Heart left ventricle (tissue), 16 donors: Measurements from ENCODE around the gene CCDC51. TPM values are rescaled to one million over a fixed set of nuclear protein-coding genes. Genes with fewer than 3 reads are reported as not detected.
A peak's percentile ranks its signal among the peaks of the same experiment; 100 is the strongest.
"Not testable (repeated sequence)": the region's sequence is repeated elsewhere in the genome, so short reads cannot be mapped to it uniquely, and the experiment has no call there.

Experiments
- ATAC-seq, 4 donors: fragments of 200-7000 bp; cut with Tn5 transposase; one replicate each; pipeline ENCODE4 v1.9.1; 2020 to 2022; ENCODE audit warnings: moderate library complexity in 4 of 4, mild to moderate bottlenecking in 3 of 4, moderate number of reproducible peaks in 1 of 4
- DNase-seq, 5 donors: peaks; one replicate each; pipeline ENCODE4 v3.0.0-alpha.2; 2020
- H3K27ac ChIP-seq, 12 donors: fragments of 200-600 bp; sonication (generic) in 4 of 12; one replicate each; pipeline versions ENCODE4 v1.5.0 to v1.8.0; 2016 to 2022; ENCODE audit warnings: mild to moderate bottlenecking in 2 of 12
- H3K27me3 ChIP-seq, 9 donors: fragments of 200-600 bp; sonication (generic) in 2 of 9; one replicate each; pipeline versions ENCODE4 v1.5.1 to v1.8.0; 2016 to 2022; ENCODE audit warnings: mild to moderate bottlenecking in 3 of 9
- H3K36me3 ChIP-seq, 9 donors: fragments of 200-600 bp; sonication (generic) in 2 of 9; one replicate each; pipeline versions ENCODE4 v1.5.0 to v1.8.0; 2018 to 2022; ENCODE audit warnings: mild to moderate bottlenecking in 2 of 9
- H3K4me1 ChIP-seq, 12 donors: fragments of 200-600 bp; sonication (generic) in 4 of 12; one replicate each; pipeline versions ENCODE4 v1.5.0 to v1.8.0; 2016 to 2022; ENCODE audit warnings: mild to moderate bottlenecking in 3 of 12
- H3K4me3 ChIP-seq, 12 donors: fragments of 200-600 bp; sonication (generic) in 4 of 12; one replicate each; pipeline versions ENCODE4 v1.5.0 to v1.8.0; 2017 to 2022; ENCODE audit warnings: mild to moderate bottlenecking in 9 of 12, moderate library complexity in 4 of 12
- H3K9me3 ChIP-seq, 12 donors: fragments of 200-600 bp; sonication (generic) in 4 of 12; one replicate each; pipeline versions ENCODE4 v1.5.0 to v1.8.0; 2016 to 2022; ENCODE audit warnings: mild to moderate bottlenecking in 1 of 12
- POLR2A ChIP-seq, 2 donors: fragments of 450-650 bp; IDR thresholded peaks; one replicate each; pipeline ENCODE4 v1.6.1; 2017; ENCODE audit warnings: antibody characterized with exemption in 2 of 2, mild to moderate bottlenecking in 2 of 2, moderate library complexity in 2 of 2
- WGBS, 4 donors: extraction: QIAGEN DNeasy Blood & Tissue Kit in 2 of 4; methylation state at CpG; one replicate each; pipeline versions ENCODE4 v1.1.5 to v1.1.7; 2013 to 2018; 5-methylcytosine and 5-hydroxymethylcytosine counted together
- intact Hi-C, 10 donors: fragments of 100-400 bp; cut with DNase I; formaldehyde crosslinking; loops; one replicate each; pipeline versions ENCODE4 v1.11.1 to v1.14.2; 2022
- polyA plus RNA-seq, 2 donors: library from polyadenylated mRNA; stranded (reverse); fragments of 200-250 nt; gene quantifications; one replicate each; pipeline ENCODE4 v1.2.3, GENCODE V29; 2013
- total RNA-seq, 9 donors: library from RNA; depleted of rRNA in 2 of 9; stranded (reverse); fragments of >200 nt in 2 of 9; fragmentation: NEBNext Ultra II Directional in 3 of 9; extraction: Animal tissue kit (Norgen Biotek cat#: 25700) in 3 of 9; gene quantifications; one replicate each; pipeline versions ENCODE4 v1.1.0 to v1.2.4, GENCODE V29; 2016 to 2023
- TF ChIP-seq, protein P1 (sequence below), 12 donors: fragments of 200-600 bp; sonication (generic) in 4 of 12; IDR thresholded peaks; one replicate each; pipeline versions ENCODE4 v1.5.0 to v1.8.0; 2018 to 2022; ENCODE audit warnings: antibody characterized with exemption in 12 of 12, mild to moderate bottlenecking in 5 of 12
- donor health status: ischemic (EF 13 %, LVEDD 7.1; RV severe dilation, severe dysfunction).
- donor health status: healthy with polysubstance abuse.
- donor health status: DM: no; HTN: yes; CAD: no.
- donor health status: DM: no; HTN: no; CAD: no.
- donor health status: ischemic (EF 25% LVEDD 6.9; RV normal size, moderate dysfunction).
- donor health status: ischemic (EF 25% LVEDD 5.7; RV mildly dilated, moderate dysfunction).
- donor health status: healthy.
- donor health status: DM: yes; HTN: yes; CAD: no.
- donor health status: ischemic (EF 35%, LVEDD 5.7; RV mildly dilated, moderate dysfunction).
- donor health status: nonischemic (EF 11% LVEDD 7.7; RV severe dilation, severe dysfunction).
- donor health status: DM: yes; HTN: yes; CAD: no.
- donor health status: PGD.
- donor health status: ischemic (EF 29% LVEDD 5.4; RV normal size, mild dysfunction).
- donor health status: nonischemic (EF 23%, LVEDD 6.1; RV moderate dilation, normal function).

Gene CCDC51
- total and polyA plus RNA-seq, 11 donors, result 8.2 to 14.8 (median 11.6) TPM

DNA sequence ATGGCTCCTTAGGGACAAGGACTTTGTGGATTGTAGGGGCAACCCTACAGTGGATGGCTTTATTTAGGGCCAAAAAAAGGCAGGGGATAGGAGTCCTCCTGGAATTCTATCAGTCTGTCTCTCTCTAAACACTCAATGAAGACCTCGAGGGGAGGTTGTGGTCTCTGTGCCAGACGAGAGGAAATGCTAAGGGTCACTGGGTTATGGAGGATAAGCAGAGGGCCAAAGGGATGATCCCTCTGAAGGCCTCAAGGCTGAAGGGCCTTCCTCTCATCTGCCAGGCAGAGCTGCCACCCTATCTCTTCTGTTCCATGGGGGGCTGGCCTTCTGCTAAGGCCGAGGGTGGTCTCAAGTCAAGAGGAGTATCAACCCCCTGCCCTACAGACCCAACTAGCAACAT is 37.0 kb downstream of the CCDC51 start:
- peak overlapping the region in 4 of 12 donors; percentile 16 to 86 (median 43) for H3K27ac ChIP-seq
- peaks cover 0 to 11% (median 2%) of the 10 kb centered on the region in 12 donors for H3K4me1 ChIP-seq
- no peaks in the 10 kb centered on the region for H3K27me3 ChIP-seq
- H3K4me3 ChIP-seq, result no peak overlapping the region
- TF ChIP-seq POLR2A (IDR thresholded peaks at IDR 0.05), result no peak
- TF ChIP-seq, protein P1, sequence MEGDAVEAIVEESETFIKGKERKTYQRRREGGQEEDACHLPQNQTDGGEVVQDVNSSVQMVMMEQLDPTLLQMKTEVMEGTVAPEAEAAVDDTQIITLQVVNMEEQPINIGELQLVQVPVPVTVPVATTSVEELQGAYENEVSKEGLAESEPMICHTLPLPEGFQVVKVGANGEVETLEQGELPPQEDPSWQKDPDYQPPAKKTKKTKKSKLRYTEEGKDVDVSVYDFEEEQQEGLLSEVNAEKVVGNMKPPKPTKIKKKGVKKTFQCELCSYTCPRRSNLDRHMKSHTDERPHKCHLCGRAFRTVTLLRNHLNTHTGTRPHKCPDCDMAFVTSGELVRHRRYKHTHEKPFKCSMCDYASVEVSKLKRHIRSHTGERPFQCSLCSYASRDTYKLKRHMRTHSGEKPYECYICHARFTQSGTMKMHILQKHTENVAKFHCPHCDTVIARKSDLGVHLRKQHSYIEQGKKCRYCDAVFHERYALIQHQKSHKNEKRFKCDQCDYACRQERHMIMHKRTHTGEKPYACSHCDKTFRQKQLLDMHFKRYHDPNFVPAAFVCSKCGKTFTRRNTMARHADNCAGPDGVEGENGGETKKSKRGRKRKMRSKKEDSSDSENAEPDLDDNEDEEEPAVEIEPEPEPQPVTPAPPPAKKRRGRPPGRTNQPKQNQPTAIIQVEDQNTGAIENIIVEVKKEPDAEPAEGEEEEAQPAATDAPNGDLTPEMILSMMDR (IDR thresholded peaks at IDR 0.05), result no peak
- intact Hi-C loops, result loop anchor here in 4 of 10 donors (1.0 to 10.0 kb wide), 4 partner anchors 30 to 144 kb away; no protein-coding TSS in a partner anchor
- no peaks in the 10 kb centered on the region for H3K9me3 ChIP-seq
- H3K36me3 ChIP-seq, result peaks cover 0 to 46% (median 33%) of the 10 kb centered on the region in 9 donors
- ATAC-seq (no peak), DNase-seq (no peak)
- 50 to 58% (median 57%) methylated on average over 3 of the region's 3 CpGs for WGBS, 4 donors

DNA sequence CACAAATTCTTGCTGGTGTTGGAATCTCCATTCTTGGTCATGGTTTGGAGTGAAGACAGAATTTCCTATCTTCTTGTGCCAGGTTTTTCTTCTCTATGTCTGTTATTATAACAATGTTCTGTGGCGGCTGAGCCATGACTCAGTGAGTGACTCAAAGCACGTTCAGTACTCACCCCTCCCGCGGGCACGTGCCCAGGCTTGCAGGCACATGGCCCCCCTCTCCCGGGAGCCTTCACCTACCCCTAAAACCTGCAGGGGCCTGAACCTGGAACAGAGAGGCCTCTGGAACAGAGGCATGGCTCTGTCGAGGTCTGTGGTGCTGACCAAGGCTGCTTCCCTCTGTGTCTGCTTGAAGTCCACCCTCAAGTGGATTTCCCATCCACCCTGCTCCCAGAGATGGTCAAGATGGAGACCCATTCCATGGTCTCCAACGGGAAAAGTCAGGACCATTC is 37.6 kb downstream of the CCDC51 start:
- no peaks in the 10 kb centered on the region for H3K27me3 ChIP-seq
- intact Hi-C loops, result loop anchor here in 4 of 10 donors (2.0 to 10.0 kb wide), 3 partner anchors 30 to 145 kb away; no protein-coding TSS in a partner anchor

DNA sequence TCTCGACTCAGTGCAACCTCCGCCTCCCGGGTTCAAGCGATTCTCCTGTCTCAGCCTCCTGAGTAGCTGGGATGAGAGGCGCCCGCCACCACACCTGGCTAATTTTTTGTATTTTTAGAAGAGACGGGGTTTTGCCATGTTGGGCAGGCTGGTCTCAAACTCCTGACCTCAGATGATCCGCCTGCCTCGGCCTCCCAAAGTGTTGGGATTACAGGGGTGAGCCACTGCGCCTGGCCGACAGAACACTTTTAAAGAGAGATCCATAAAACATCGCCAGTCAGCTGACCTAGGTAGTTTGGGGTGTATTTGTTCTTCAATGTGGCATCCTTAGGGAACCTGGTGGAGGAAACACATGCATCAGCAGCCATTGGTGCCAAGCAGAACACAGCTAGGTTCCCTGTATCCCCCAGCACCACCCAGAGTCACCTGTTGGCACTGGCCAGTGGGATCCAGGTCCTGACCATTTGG is 38.5 kb downstream of the CCDC51 start:
- ATAC-seq, H3K4me3 ChIP-seq, H3K9me3 ChIP-seq, DNase-seq, H3K27me3 ChIP-seq: not testable (repeated sequence)
- peaks cover 0 to 11% (median 2%) of the 10 kb centered on the region in 12 donors for H3K4me1 ChIP-seq
- peaks cover 0 to 32% (median 23%) of the 10 kb centered on the region in 9 donors for H3K36me3 ChIP-seq
- H3K27ac ChIP-seq, result peak overlapping the region in 5 of 12 donors; percentile 1 to 86 (median 33)
- WGBS, 4 donors, result 90 to 95% (median 94%) methylated on average over 12 of the region's 12 CpGs
- intact Hi-C loops, result loop anchor here (1.0 to 10.0 kb wide), 10 partner anchors 33 to 147 kb away; no protein-coding TSS in a partner anchor

More for the DNA sequence above, 37.6 kb downstream of the CCDC51 start:
- peak overlapping the region in 6 of 12 donors; percentile 1 to 86 (median 25) for H3K27ac ChIP-seq
- no peak overlapping the region for H3K4me3 ChIP-seq
- peaks cover 0 to 40% (median 31%) of the 10 kb centered on the region in 9 donors for H3K36me3 ChIP-seq
- no peaks in the 10 kb centered on the region for H3K9me3 ChIP-seq
- peak in 3 of 5 donors; percentile 61 to 86 (median 75) for DNase-seq
- peaks cover 0 to 11% (median 2%) of the 10 kb centered on the region in 12 donors for H3K4me1 ChIP-seq
- ATAC-seq, result peak; percentile 33 to 82 (median 66)
- 39 to 65% (median 50%) methylated on average over 8 of the region's 8 CpGs for WGBS, 4 donors
- TF ChIP-seq POLR2A (IDR thresholded peaks at IDR 0.05), result no peak
- TF ChIP-seq, protein P1 (IDR thresholded peaks at IDR 0.05), result no peak

DNA sequence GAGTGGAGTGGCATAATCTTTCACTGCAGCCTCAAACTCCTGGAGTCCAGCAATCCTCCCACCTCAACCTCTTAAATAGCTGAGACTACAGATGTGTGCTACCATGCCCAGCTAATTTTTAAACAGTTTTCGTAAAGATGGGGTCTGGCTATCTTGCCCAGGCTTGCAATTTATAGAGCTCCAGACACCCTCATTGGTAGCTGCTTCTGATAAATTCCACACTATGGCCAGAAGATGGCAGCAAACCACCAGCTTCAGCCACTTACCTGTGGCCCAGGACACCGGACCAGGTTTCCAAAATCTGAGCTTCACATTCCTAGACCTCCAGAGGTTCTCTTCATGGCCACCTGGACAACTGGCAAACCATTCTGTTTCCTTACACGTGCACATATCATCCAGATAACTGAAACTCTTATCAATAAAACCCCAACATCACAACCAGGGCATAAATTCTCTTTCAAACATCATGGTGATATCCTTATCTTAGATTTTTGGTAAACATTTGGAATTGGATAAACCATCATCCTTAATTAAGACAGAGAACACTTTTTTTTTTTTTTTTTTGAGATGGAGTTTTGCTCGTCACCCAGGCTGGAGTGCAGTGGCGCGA is 39.0 kb downstream of the CCDC51 start:
- intact Hi-C loops, result loop anchor here (1.0 to 10.0 kb wide), 10 partner anchors 34 to 148 kb away; no protein-coding TSS in a partner anchor
- ATAC-seq (peak; percentile 43 to 77 (median 60)), DNase-seq (peak; percentile 46 to 57 (median 49))

More for the DNA sequence above, 39.0 kb downstream of the CCDC51 start:
- 59 to 66% (median 62%) methylated on average over 6 of the region's 6 CpGs for WGBS, 4 donors
- Histone ChIP-seq H3K9me3 (no peaks in the 10 kb centered on the region), H3K27ac (peak overlapping the region in 1 of 12 donors; percentile 86), H3K4me3 (no peak overlapping the region), H3K4me1 (peaks cover 0 to 11% (median 2%) of the 10 kb centered on the region in 12 donors), H3K27me3 (no peaks in the 10 kb centered on the region), H3K36me3 (peaks cover 0 to 27% (median 18%) of the 10 kb centered on the region in 9 donors)
- TF ChIP-seq, protein P1 (IDR thresholded peaks at IDR 0.05), result peak; percentile 72 to 89 (median 79)
- no peak for TF ChIP-seq POLR2A (IDR thresholded peaks at IDR 0.05)
